ENCODE results near the gene IL11.

DNA sequence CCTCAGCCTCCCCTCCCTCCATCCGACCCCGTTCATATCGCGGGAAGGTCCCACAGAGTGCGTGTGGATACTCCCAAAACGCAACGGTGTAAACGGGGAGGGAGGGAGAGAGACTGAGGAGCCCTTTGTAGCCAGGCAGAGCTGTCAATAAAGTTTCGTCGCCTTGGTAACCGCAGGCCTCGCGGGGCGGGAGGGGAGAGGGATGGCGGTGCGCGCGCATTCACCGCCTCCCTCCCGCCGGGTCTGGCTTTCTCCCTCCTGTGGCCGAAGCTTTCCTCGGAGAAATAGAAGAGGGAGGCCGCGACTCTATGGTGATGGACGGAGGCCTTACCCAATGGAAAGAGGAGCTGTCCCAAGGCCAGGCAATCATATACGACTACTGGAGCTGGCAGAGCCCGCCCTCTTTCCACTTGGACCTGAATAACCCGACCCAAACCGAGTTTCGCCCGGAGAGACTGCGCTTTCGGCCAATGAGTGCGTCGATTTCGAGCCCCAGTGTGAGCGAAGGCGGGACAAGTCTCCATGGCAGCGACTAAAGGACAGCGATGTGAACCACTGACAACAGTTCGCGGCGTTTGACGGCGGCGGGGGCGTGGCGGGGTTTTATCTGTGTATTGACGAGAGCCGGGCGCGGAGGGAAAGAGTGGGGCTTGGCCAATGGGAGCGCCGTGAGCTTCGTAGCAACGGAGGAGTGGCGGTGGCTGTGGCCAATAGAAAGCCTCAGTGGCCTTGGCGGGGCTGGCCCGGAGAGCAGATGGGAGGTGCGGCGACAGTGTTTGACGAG, 31.0 kb downstream of the IL11 start, which contains the start of gene KMT5C:
- TF ChIP-seq, protein P1, sequence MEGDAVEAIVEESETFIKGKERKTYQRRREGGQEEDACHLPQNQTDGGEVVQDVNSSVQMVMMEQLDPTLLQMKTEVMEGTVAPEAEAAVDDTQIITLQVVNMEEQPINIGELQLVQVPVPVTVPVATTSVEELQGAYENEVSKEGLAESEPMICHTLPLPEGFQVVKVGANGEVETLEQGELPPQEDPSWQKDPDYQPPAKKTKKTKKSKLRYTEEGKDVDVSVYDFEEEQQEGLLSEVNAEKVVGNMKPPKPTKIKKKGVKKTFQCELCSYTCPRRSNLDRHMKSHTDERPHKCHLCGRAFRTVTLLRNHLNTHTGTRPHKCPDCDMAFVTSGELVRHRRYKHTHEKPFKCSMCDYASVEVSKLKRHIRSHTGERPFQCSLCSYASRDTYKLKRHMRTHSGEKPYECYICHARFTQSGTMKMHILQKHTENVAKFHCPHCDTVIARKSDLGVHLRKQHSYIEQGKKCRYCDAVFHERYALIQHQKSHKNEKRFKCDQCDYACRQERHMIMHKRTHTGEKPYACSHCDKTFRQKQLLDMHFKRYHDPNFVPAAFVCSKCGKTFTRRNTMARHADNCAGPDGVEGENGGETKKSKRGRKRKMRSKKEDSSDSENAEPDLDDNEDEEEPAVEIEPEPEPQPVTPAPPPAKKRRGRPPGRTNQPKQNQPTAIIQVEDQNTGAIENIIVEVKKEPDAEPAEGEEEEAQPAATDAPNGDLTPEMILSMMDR (IDR thresholded peaks at IDR 0.05; ENCODE audit: insufficient read depth, low read depth, low read length), result no peak
- no peak for TF ChIP-seq EZH2 (IDR thresholded peaks at IDR 0.05; ENCODE audit: insufficient read depth, low read length)
